OCI-M1 (cell line): ENCODE results near the gene NID2.

Experiments used
- DNase-seq: peaks from one replicate; lab custom pipeline; 2025; lab: John Stamatoyannopoulos, UW

The NID2 gene

GRCh38 chr14:52055167-52055566 is 13.7 kb downstream of the NID2 start:
- no peak for DNase-seq

GRCh38 chr14:52054678-52055077 is 14.2 kb downstream of the NID2 start:
- no peak for DNase-seq

GRCh38 chr14:52053044-52053443 is 15.8 kb downstream of the NID2 start:
- DNase-seq: no peak

- no peak for DNase-seq
These were observed 16.4 kb downstream of the NID2 start for GRCh38 chr14:52052288-52052943.

GRCh38 chr14:52051871-52052270 is 17.0 kb downstream of the NID2 start:
- no peak for DNase-seq

- DNase-seq: no peak
These were observed 17.6 kb downstream of the NID2 start for GRCh38 chr14:52051251-52051650.

- no peak for DNase-seq
These were observed 18.9 kb downstream of the NID2 start for GRCh38 chr14:52049721-52050588.

- DNase-seq: no peak
These were observed 19.6 kb downstream of the NID2 start for GRCh38 chr14:52049271-52049670.

- no peak for DNase-seq
These were observed 20.1 kb downstream of the NID2 start for GRCh38 chr14:52048641-52049204.

GRCh38 chr14:52048116-52048515 is 20.7 kb downstream of the NID2 start:
- DNase-seq: no peak

- no peak for DNase-seq
These were observed 22.4 kb downstream of the NID2 start for GRCh38 chr14:52046376-52046917.

GRCh38 chr14:52044791-52045522 is 23.9 kb downstream of the NID2 start:
- DNase-seq: no peak

- no peak for DNase-seq
These were observed 25.2 kb downstream of the NID2 start for GRCh38 chr14:52043690-52044089.

GRCh38 chr14:52042371-52043289 is 26.2 kb downstream of the NID2 start:
- no peak for DNase-seq

- DNase-seq: no peak
These were observed 28.3 kb downstream of the NID2 start for GRCh38 chr14:52040598-52040997.

- no peak for DNase-seq
These were observed 29.6 kb downstream of the NID2 start for GRCh38 chr14:52039124-52039815.

GRCh38 chr14:52033101-52033642 is 35.7 kb downstream of the NID2 start:
- DNase-seq: no peak

- DNase-seq: no peak
These were observed 36.6 kb downstream of the NID2 start for GRCh38 chr14:52032204-52032801.

GRCh38 chr14:52031781-52032180 is 37.1 kb downstream of the NID2 start:
- no peak for DNase-seq

- DNase-seq: no peak
These were observed 39.0 kb downstream of the NID2 start for GRCh38 chr14:52029881-52030280.
